ENCODE data around the gene ZFP36L2. TPM values are rescaled to one million over a fixed set of nuclear protein-coding genes. Genes with fewer than 3 reads are reported as not detected.

ZFP36L2 gene
- total and polyA plus RNA-seq, 9 of the 15 experiments (the other 6 are each of a cell fraction or from before 2014, with no cell fraction given): 4.1 to 60.6 (median 20.3) TPM

- H3K9ac ChIP-seq (ENCODE audit: insufficient read depth in 1 of 2, low read depth in 2 of 2, low read length in 2 of 2): peak overlapping the region in 1 of 2 experiments; percentile 73; a peak in 1 of 4 replicates
- FAIRE-seq (no peak), ATAC-seq (no peak), DNase-seq (ENCODE audit: extremely low read depth in 1 of 4, low spot score in 3 of 4) (no peak)
- WGBS (ENCODE audit: insufficient coverage, low coverage, missing lambda C conversion rate): 87% methylated on average over 6 of the region's 6 CpGs
- H3K27me3 ChIP-seq (ENCODE audit: control insufficient read depth in 2 of 2, insufficient read depth in 2 of 2, low read length in 2 of 2): no peaks in the 10 kb centered on the region
- no peaks in the 10 kb centered on the region for H3K79me2 ChIP-seq (ENCODE audit: control insufficient read depth, insufficient read depth, low read length)
- no peak overlapping the region for H2AFZ ChIP-seq (ENCODE audit: low read depth, low read length)
- no peak overlapping the region for H3K4me3 ChIP-seq
- ChIA-PET CTCF (ENCODE audit: low intra/inter-chr PET ratio) (no interaction called here), POLR2A (no interaction called here)
- in situ Hi-C loops (cut with MboI) (no loop called here), intact Hi-C loops (cut with micrococcal nuclease) (no loop called here)
- no peaks in the 10 kb centered on the region for H3K9me3 ChIP-seq (replicated peaks; ENCODE audit: control insufficient read depth, insufficient read depth, low read depth, low read length)
- H3K27ac ChIP-seq (ENCODE audit: extremely low read depth, low read depth, low read length): no peak overlapping the region
- H3K4me2 ChIP-seq (ENCODE audit: insufficient read depth, low read length): no peak overlapping the region
- no peaks in the 10 kb centered on the region for H3K36me3 ChIP-seq (ENCODE audit: control insufficient read depth, insufficient read depth, low read length)
- TF ChIP-seq PYGO2 (tag; IDR thresholded peaks at IDR 0.05): no peak
- no peak for TF ChIP-seq E2F8 (IDR thresholded peaks at IDR 0.05; ENCODE audit: low read depth, partially characterized antibody)
- TF ChIP-seq BRF1 (IDR thresholded peaks at IDR 0.05; ENCODE audit: borderline replicate concordance, extremely low read depth, insufficient read length): no peak
- TF ChIP-seq TFAM (CRISPR knock-in tag; conservative IDR thresholded peaks at IDR 0.05): no peak
- H3K9me1 ChIP-seq (ENCODE audit: control insufficient read depth, insufficient read depth, low read length): no peaks in the 10 kb centered on the region
- H4K20me1 ChIP-seq (replicated peaks; ENCODE audit: control insufficient read depth, insufficient read depth, low read length): no peaks in the 10 kb centered on the region
- peaks cover 31 to 48% of the 10 kb centered on the region in 2 experiments for H3K4me1 ChIP-seq (replicated peaks in 1 of 2; ENCODE audit: control insufficient read depth in 2 of 2, insufficient read depth in 2 of 2, low read length in 2 of 2)
- no TSS peak for BruUV-seq (replicated peaks)
Observed at GRCh38 chr2:43198263-43198662, 28.1 kb downstream of the ZFP36L2 start.

Measured in K562 (cell line).